Thoracic aorta (tissue), 2 donors: Measurements from ENCODE around the gene OLA1. TPM values are rescaled to one million over a fixed set of nuclear protein-coding genes. Genes with fewer than 3 reads are reported as not detected.

Source experiments
- ATAC-seq: fragments of 150-250 bp; one replicate; pipeline ENCODE4 v1.8.0; 2017; ENCODE audit warnings: low read depth; ENCODE audit not compliant: insufficient number of reproducible peaks, low FRiP score
- DNase-seq: peaks from one replicate; pipeline ENCODE4 v3.0.0-alpha.2; 2020; ENCODE audit warnings: low spot score
- H3K27ac ChIP-seq, 2 donors: fragments of 200-600 bp; sonication (generic); 1 replicate in 1 of 2; 2 replicates in 1 of 2; pipeline ENCODE4 v1.5.1; 2016; ENCODE audit warnings: mild to moderate bottlenecking in 2 of 2, moderate library complexity in 2 of 2
- H3K27me3 ChIP-seq: fragments of 200-600 bp; sonication (generic); replicated peaks from 2 replicates; pipeline ENCODE4 v1.6.0; 2016; ENCODE audit warnings: mild to moderate bottlenecking; ENCODE audit not compliant: insufficient read depth
- H3K36me3 ChIP-seq: fragments of 200-600 bp; sonication (generic); one replicate; pipeline ENCODE4 v1.5.1; 2016
- H3K4me1 ChIP-seq, 2 donors: fragments of 200-600 bp; sonication (generic); 1 replicate in 1 of 2; 2 replicates in 1 of 2; pipeline versions ENCODE4 v1.5.1 to v1.6.0; 2016; ENCODE audit warnings: low read depth in 2 of 2, mild to moderate bottlenecking in 1 of 2; ENCODE audit not compliant: control insufficient read depth in 1 of 2
- H3K4me3 ChIP-seq: fragments of 200-600 bp; sonication (generic); 2 replicates; pipeline ENCODE4 v1.5.1; 2016; ENCODE audit warnings: mild to moderate bottlenecking
- H3K9me3 ChIP-seq: fragments of 200-600 bp; sonication (generic); 2 replicates; pipeline ENCODE4 v1.5.1; 2016
- total RNA-seq, 2 donors: library from RNA; depleted of rRNA; stranded (reverse); fragments of >200 nt; gene quantifications; one replicate each; pipeline versions ENCODE4 v1.1.0 to v1.2.3, GENCODE V29; 2016
- TF ChIP-seq, protein P1 (sequence below): fragments of 200-600 bp; sonication (generic); IDR thresholded peaks from one replicate; pipeline ENCODE4 v1.5.1; 2019; ENCODE audit warnings: antibody characterized with exemption

OLA1 gene
- total RNA-seq, 2 donors from 2014 or later: 15.2 to 48.0 TPM

DNA sequence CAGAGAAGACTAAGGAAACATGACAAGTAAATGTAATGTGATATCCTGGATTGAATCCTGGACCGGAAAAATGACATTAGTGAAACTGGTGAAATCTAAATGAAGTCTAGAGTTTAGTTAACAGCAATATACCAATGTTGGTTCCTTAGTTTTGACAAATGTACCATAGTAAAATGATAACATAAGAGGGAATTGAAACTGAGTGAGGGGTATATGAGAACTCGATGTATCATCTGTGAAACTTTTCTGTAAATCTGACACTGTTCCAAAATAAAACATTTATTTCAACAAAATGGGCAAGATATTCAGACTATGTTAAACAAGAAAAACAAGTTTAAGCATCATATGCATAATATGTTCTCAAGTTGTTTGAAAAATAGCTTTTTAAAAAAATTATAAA is 63.8 kb downstream of the OLA1 start:
- DNase-seq: no peak
- Histone ChIP-seq H3K4me1 (no peaks in the 10 kb centered on the region), H3K27ac (no peak overlapping the region), H3K9me3 (no peaks in the 10 kb centered on the region), H3K4me3 (no peak overlapping the region), H3K36me3 (no peaks in the 10 kb centered on the region), H3K27me3 (no peaks in the 10 kb centered on the region)
- TF ChIP-seq, protein P1, sequence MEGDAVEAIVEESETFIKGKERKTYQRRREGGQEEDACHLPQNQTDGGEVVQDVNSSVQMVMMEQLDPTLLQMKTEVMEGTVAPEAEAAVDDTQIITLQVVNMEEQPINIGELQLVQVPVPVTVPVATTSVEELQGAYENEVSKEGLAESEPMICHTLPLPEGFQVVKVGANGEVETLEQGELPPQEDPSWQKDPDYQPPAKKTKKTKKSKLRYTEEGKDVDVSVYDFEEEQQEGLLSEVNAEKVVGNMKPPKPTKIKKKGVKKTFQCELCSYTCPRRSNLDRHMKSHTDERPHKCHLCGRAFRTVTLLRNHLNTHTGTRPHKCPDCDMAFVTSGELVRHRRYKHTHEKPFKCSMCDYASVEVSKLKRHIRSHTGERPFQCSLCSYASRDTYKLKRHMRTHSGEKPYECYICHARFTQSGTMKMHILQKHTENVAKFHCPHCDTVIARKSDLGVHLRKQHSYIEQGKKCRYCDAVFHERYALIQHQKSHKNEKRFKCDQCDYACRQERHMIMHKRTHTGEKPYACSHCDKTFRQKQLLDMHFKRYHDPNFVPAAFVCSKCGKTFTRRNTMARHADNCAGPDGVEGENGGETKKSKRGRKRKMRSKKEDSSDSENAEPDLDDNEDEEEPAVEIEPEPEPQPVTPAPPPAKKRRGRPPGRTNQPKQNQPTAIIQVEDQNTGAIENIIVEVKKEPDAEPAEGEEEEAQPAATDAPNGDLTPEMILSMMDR: no peak
- no peak for ATAC-seq

DNA sequence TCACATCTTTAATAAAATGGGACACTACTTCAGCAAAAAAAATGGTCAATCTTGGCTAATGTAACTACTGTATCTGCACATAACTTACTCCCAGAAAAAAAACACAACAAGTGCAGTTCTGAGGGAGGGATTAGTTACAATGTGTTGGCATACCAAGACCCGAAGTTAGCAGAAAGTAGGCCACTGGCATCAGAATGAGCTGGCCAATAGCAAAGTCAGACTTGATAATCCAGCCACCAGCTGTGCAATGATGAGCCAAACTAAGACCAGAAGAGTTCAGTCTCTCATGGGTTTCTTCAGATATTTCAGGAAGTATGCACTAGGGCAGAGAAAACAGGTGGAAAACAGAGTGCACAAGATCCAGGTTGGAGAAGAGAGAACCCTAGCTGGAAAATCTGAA is 65.3 kb downstream of the OLA1 start:
- TF ChIP-seq, protein P1: no peak
- H3K9me3 ChIP-seq: no peaks in the 10 kb centered on the region

DNA sequence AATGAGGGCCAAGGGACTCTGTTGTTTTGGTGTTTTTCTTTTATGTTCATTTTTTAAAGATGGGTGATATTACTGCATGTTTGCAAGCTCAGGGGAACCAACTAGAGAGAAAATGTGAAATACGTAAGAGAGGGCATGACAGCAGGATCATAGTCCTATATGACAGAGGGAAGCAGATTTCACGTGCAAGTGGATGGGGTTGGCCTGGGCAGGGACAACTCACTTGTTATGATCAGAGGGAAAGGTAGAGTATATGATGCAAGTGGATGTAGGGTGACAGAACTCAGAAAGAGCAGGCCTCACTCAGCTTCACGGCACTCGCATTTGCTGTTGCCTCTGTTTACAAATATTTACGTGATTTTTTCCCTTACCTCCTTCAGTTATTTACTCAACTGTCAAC is 67.0 kb downstream of the OLA1 start:
- Histone ChIP-seq H3K9me3 (no peaks in the 10 kb centered on the region), H3K27me3 (no peaks in the 10 kb centered on the region), H3K4me3 (no peak overlapping the region), H3K27ac (no peak overlapping the region), H3K4me1 (peaks cover 0 to 10% of the 10 kb centered on the region in 2 donors), H3K36me3 (no peaks in the 10 kb centered on the region)
- no peak for ATAC-seq
- DNase-seq: no peak
- TF ChIP-seq, protein P1: no peak

More for the DNA sequence above, 65.3 kb downstream of the OLA1 start:
- Histone ChIP-seq H3K27me3 (no peaks in the 10 kb centered on the region), H3K27ac (no peak overlapping the region), H3K36me3 (no peaks in the 10 kb centered on the region), H3K4me1 (no peaks in the 10 kb centered on the region), H3K4me3 (no peak overlapping the region)
- no peak for DNase-seq
- no peak for ATAC-seq

DNA sequence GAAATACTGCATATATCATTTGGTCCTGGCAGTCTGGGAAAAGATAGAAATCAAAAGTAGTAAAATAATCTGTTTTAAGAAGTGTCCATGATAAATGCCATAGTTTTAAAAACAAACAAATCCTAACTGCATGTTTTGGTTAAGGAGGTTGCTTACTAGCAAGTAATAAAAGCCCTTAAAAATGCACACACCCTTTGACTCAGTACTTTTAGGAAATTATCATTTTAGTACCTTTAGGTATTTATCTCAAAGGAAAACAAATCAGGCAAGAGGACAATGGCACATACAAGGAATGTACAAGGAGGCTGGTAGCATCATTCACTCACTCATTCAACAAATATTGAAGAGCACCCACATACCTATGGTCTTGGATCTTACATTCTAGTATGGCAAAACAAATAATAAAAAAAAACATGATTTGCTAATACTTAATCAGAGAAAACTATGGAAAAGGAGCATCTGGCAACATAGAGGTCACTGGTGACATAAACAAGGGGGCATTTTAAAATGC is 67.6 kb downstream of the OLA1 start:
- Histone ChIP-seq H3K4me3 (no peak overlapping the region), H3K27ac (no peak overlapping the region), H3K4me1 (peaks cover 0 to 10% of the 10 kb centered on the region in 2 donors), H3K27me3 (no peaks in the 10 kb centered on the region), H3K36me3 (no peaks in the 10 kb centered on the region), H3K9me3 (no peaks in the 10 kb centered on the region)
- DNase-seq: no peak
- TF ChIP-seq, protein P1: no peak
- ATAC-seq: no peak

DNA sequence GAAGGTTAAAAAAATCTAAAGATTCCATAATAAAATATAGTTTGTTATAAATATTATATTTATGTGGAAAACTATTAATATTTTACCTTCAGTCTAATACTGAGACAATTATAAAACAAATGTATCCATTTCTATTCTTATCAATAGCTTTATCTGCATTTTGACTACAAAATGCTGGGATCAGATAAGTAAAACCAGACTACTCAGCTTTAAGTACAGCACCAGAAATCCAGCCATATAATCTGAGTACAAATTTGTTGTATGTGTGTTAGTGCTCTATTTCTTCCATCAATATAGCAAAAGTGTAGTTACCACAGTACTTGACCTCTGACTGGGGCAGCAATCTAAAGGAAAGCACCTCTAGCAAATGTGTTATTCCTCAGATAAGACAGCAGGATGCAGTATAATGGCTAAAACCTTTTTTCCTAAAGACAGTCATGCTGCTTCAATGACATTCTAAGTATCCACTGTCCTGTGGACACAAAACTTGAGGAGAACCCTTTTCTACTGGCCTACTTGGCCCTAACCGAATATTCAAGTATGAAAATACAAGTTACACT is 68.1 kb downstream of the OLA1 start:
- Histone ChIP-seq H3K27me3 (no peaks in the 10 kb centered on the region), H3K27ac (no peak overlapping the region), H3K4me1 (peaks cover 0 to 10% of the 10 kb centered on the region in 2 donors), H3K36me3 (no peaks in the 10 kb centered on the region), H3K4me3 (no peak overlapping the region), H3K9me3 (peaks cover 1% of the 10 kb centered on the region)
- DNase-seq (no peak), ATAC-seq (no peak)
- TF ChIP-seq, protein P1: no peak
